ENCODE measurements around the gene KLHL35.
"Not testable (repeated sequence)": the region's sequence is repeated elsewhere in the genome, so short reads cannot be mapped to it uniquely, and the experiment has no call there.

Gene KLHL35

DNA sequence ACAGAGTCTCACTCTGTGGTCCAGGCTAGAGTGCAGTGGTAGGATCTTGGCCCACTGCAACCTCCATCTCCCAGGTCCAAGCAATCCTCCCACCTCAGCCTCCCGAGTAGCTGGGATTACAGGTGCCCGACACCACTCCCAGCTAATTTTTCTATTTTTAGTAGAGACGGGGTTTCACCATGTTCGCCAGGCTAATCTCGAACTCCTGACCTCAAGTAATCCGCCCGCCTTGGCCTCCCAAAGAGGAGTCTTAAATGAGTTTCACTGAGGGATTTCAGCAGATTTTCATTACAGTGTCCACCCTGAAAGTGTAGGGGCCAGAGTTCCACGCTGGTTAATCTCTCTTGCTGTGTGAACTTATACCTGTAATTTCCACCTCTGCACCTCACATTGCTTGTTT lies 34.1 kb downstream of the KLHL35 start:
- in situ Hi-C loops (cut with MboI; ENCODE audit: low sequenced_read_pairs), result no loop called here

DNA sequence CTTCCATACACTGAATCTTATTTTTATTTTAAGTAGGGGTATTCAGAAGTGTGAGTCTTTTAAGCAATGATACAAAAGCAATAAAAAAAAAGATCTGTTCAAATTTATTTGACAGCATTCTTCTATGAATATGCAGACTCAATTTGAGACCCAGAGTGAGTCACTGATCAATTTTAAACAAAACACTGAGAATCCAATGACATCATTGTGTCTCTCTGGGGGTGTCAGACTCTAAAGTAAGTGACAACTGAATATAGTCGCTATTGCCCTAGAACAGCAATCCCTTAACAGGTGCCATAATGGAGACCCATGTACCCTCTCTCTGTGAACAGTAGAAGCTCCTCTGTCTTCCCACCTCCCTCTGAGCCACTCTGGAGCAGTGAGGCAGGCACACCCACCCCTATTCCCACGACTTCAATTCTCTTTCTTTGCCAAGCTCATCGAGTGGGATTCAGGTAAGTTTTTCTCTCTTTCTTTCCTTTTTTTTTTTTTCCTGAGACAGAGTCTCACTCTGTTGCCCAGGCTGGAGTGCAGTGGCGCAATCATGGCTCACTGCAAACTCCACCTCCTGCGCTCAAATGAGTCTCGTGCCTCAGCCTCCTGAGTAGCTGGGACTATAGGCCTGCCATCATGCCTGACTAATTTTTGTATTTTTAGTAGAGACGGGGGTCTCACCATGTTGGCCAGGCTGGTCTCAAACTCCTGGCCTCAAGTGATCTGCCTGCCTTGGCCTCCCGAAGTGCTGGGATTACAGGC lies 38.7 kb downstream of the KLHL35 start:
- in situ Hi-C loops (cut with MboI; ENCODE audit: low sequenced_read_pairs), result no loop called here

DNA sequence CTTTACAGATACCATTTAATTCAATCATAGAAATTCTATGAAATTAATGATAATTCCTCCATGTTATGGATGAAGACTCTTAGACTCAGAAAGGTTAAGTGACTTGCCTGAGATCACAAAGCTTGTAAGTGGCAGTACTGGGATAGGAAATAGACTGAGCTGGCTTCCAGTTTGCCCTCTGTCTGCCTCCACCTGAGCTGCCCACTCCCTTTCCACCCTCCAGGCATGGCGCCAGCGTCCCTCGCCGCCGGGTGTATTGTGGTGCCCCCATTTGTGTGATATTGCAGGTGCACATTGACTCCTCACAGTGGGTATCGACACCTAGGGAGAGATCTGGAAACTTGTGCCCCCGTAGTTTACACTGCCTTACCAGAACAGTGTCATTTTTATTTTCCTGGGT lies 43.1 kb downstream of the KLHL35 start:
- in situ Hi-C loops (cut with MboI; ENCODE audit: low sequenced_read_pairs), result no loop called here

DNA sequence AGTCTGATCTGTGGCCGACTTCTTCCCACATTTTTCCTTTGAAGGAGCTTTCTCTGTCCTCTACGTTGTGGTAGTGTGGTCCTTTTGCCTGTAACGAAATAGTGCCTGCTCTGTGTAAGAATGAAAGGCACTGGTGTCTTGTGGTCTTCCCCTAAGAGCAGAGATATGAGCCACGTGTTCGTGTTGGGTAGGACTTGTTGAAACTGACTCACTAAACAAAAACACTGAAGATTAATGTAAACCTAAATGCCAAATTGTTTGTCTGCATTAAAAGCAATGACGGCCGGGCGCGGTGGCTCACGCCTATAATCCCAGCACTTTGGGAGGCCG lies 43.8 kb downstream of the KLHL35 start:
- in situ Hi-C loops (cut with MboI; ENCODE audit: low sequenced_read_pairs), result no loop called here

DNA sequence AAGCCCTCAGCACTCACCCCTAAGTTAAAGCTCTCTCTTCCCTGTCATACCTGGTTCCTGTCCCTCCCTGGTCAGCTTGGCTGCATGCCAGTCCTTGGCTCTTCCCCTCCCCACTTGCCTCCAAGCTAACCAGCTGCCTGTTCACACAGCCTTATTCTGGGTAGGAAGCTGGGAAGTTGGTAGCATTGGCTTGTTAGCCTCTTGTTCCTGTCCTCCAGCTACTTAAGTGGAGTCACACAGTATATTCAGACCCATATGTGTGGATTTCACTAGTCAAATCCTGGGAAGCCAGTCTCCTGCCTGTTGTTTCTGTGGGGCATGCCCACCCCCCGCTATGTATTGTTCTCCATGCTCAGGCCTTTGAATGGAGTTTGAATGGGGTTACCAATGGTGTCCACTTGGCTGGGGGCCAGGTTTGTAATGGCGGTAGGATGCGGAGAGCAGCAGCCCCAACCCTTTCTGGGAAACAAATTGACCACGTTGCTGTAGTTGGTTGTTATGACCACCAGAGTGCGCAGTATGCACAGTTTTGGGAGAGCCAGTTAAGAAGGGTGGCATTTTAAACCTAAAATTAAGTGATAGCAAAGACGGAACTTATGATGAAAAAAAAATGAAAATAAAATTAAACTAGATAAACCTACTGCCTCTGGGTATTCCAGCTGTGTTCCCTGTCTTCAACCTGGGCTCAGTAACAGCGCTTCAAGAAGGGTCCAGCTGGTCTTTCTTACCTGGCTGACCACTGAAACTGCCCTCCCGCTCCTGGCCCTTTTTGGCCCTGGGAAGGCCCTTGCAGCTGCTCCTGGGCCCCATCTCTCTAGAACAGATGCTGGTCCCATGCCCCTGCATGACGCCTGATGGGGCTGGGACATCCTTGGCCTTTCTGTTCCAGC lies 44.4 kb downstream of the KLHL35 start:
- in situ Hi-C loops (cut with MboI; ENCODE audit: low sequenced_read_pairs), result no loop called here

DNA sequence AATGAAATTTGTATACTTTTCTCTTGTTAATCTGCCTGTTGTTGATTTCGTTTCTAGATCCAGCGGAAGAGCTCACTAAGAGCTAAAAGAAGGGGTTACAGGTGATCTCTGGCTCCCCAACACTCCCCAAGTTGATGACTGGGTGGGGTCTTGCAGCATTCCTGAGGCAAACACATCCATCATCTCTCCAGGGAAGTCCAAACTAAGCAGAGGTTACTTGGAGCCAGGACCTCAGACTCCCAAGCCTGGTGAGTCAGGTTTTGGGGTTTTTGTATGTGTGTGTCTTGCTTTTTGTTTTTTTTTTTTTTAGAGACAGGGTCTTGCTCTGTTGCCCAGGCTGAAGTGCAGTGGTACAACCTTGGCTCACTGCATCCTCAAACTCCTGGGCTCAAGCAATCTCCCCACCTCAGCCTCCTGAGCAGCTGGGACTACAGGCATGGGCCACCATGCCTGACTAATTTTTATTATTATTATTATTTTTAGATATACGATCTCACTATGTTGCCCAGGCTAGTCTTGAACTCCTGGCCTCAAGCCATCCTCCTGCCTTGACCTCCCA lies 45.2 kb downstream of the KLHL35 start:
- in situ Hi-C loops (cut with MboI; ENCODE audit: low sequenced_read_pairs), result no loop called here

DNA sequence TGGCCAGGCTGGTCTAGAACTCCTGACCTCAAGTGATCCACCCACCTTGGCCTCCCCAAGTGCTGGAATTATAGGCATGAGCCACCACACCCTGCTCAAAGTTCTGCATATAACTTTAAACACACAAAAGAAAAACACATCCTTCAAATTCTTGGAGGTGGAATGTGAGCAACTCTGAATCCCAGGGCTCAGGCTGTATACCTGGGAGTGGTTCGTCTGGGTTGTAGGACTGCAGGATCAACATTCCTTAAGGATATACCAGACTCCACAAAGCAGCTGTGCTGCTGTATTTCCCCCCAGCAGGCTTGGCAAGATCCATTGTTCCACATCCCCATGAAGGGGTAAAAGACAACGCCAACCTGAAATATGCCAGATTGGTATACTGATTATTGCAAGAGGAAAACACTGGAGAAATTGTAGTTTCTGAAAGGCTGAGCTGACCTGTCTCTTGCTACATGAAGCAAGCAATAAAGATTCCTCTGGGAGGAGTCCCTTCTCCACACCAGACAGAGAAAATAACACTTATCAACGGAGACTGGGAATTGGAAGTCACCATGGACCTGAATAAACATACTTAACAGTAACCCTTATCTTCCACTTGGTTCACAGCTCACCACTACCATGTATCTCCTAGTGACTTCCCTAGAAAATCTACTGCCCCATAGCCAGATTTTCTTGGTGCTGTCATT lies 45.9 kb downstream of the KLHL35 start:
- in situ Hi-C loops (cut with MboI; ENCODE audit: low sequenced_read_pairs), result no loop called here

DNA sequence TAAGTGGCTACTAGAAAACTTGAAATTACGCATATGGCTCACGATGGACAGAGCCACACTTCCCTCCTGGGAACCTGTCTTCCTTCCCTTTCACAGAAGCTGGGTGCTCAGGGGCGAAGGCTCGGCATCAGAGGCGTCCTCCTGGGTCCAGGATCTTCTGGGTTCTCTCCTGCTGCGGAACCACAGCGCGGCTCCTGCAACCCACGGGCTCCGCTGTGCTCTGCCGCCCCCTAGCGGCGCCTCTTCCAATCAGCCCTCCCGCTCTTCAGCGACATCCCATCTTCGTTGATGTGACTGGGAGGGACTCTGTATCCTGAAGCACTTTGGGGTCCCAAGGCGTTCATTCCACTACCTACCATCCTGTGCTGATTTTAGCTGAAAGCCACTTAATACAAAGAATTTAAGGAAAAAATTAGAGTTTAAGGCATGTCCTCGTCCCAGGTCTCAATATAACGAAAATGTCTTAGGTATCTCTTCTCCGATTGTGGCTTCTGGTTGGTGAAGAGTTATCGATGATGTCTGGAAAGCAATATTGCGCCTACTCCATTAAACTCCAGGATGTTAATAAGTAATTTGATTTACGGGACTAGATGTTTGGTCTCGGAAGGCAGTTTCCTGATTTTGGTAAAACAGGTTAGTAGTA lies 48.4 kb downstream of the KLHL35 start:
- in situ Hi-C loops (cut with MboI; ENCODE audit: low sequenced_read_pairs), result loop anchor here (5.0 kb wide), 2 partner anchors 57 to 107 kb away; no protein-coding TSS in a partner anchor

DNA sequence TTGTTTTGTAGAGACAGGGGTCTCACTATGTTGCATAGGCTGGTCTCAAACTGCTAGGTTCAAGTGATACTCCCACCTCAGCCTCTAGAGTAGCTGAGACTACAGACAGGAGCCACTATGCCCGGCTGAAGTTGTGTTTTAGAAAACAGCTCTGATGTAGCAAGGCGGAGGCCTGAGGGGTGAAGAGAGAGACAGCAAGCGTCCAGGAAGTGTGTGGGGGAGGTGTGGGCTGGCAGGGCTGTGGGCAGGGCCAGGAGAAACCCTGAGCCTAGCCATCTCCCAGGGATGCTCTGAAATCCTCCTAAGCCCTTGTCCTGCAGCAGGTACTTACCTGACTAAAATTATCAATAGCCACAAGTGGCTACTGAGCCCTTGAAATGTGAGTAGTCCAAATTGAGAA lies 49.8 kb downstream of the KLHL35 start:
- in situ Hi-C loops (cut with MboI; ENCODE audit: low sequenced_read_pairs), result loop anchor here (5.0 kb wide), 2 partner anchors 56 to 106 kb away; no protein-coding TSS in a partner anchor

DNA sequence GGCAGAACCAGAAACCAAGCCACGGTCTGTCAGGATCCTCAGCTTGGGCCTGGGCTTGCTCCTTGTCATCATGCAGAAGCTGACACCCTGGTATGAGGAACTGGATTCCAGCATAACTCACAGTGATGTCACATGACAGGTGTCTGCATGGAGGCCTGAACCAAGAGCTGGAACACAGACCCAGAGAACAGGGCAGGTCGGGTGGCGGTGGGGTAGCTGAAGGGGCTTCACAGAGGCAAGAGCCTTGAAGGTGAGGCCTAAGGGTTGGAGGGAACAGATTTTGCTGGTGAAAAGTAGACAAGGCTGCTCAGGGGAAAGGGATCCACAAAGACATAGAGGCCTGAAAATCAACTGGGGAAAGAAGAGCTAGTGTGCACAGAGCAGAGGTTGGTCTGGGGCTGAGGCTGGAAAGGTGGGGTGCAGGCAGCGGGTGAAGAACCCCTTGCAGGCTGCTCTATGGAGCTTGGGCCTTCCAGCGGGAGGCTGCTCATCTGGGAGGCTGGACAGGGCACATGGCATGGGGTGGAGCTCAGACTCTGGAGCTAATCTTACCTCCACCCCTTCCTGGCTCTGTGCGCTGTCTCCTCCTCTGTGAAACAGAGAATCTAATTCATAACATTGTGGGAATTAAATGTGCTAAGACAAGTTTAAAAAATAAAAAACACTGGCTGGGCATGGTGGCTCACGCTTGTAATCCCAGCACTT lies 52.1 kb downstream of the KLHL35 start:
- in situ Hi-C loops (cut with MboI; ENCODE audit: low sequenced_read_pairs), result loop anchor here (5.0 kb wide), 2 partner anchors 54 to 104 kb away; no protein-coding TSS in a partner anchor

DNA sequence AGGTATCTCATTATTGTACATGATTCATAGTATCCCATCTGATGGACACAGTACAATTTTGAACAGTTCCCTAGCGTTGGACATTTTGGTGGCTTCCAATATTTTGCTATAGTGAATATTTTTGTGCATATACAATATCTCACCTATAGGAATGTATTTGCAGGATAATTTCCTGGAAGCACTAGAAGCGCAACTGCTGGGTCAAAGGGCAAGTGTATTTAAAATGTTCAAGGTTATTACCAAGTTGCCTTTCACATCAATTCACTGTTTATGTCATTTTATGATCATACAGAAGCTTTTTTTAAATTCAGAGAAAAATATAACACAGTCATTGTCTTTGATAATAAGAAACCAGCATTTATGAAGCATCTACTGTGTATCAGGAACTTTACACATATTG lies 52.8 kb downstream of the KLHL35 start:
- in situ Hi-C loops (cut with MboI; ENCODE audit: low sequenced_read_pairs), result loop anchor here (5.0 kb wide), 2 partner anchors 53 to 103 kb away; no protein-coding TSS in a partner anchor

DNA sequence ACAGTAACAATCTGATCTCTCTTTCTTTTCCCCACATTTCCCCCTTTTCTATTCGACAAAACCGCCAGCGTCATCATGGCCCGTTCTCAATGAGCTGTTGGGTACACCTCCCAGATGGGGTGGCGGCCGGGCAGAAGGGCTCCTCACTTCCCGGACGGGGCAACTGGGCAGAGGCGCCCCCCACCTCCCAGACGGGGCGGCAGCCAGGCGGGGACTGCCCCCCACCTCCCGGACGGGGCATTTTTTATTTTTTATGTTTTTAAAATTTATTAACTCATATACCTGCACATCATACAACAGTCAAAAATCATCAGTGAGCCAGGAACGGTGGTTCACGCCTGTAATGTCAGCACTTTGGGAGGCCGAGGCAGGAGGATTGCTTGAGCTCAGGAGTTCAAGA lies 54.2 kb downstream of the KLHL35 start:
- in situ Hi-C loops (cut with MboI; ENCODE audit: low sequenced_read_pairs), result not testable (repeated sequence)

DNA sequence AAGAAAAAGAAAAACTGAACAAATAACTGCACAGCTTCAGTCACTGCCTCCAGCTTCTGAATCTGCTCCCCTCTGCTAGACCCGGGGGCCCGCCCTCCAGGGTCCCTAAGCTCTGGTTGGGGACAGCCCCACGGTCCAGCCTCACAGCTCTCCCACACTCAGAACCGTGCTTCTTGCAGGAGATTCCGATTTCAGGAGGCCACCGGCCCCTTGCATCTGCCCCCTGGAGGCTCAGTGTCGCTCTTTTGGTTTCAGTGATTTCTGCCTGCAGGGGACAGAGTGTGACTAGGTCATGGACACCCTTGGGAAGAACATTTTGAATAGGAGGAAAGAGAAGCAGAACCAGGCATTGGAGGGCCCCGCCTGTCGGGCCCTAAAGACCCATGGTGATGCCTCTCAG lies 56.8 kb downstream of the KLHL35 start:
- in situ Hi-C loops (cut with MboI; ENCODE audit: low sequenced_read_pairs), result no loop called here

DNA sequence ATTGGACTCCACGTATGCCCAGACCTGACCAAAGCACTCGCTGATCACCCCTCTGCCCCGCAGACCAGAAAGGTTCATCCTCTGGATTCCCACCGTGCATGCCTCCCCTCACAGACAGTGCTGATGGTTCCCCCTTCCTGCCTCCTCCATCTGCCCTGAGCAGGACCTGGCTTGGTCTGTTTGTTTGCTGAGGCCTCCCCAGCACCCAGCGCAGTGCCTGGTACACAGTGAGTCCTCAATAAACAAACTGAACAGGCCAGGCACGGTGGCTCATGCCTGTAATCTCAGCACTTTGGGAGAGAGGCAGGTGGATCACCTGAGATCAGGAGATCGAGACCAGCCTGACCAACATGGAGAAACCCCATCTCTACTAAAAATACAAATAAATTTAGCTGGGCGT lies 57.4 kb downstream of the KLHL35 start:
- in situ Hi-C loops (cut with MboI; ENCODE audit: low sequenced_read_pairs), result no loop called here

DNA sequence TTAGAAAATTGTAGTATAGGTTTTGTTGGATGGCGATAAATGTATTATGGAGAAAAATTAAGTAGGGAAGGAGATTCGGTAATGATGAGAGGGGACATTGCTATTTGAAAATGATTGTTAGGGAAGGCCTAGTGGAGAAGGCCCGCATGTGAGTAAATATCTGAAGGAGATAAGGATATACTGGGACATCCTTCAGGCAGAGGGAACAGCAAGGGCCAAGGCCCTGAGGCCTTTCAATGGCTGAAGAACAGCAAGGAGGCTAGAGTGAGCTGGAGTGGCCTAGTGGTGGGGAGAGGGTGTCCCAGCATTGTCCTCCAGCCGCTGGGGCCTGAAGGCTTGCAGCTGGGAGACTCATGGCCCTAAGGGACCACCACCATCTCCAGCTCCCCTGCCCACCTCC lies 58.4 kb downstream of the KLHL35 start:
- in situ Hi-C loops (cut with MboI; ENCODE audit: low sequenced_read_pairs), result no loop called here

DNA sequence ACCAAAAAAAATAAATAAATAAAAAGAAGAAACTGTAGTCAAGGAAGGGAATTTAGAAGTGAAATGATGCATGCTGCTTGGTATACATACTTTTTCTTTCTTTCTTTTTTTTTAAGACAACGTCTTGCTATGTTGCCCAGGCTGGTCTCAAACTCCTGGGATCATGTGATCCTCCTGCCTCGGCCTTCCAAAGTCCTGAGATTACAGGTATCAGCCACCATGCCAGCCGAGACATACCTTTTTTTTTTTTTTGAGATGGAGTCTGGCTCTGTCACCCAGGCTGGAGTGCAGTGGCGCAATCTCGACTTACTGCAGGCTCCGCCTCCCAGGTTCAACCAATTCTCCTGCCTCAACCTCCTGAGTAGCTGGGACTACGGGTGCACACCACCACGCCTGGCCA lies 59.8 kb downstream of the KLHL35 start:
- in situ Hi-C loops (cut with MboI; ENCODE audit: low sequenced_read_pairs), result no loop called here

Data from HL-60/S4 (cell line).